ENCODE data around the gene SLC35F3. TPM values are rescaled to one million over a fixed set of nuclear protein-coding genes. Genes with fewer than 3 reads are reported as not detected.

Gene SLC35F3
- total and polyA plus RNA-seq, 12 donors: 0.12 to 3.2 (median 0.46) TPM

GRCh38 chr1:234324821-234325220 is 420.3 kb downstream of the SLC35F3 start:
- intact Hi-C loops (cut with DNase I): loop anchor here in 1 of 2 donors (10.0 kb wide), 1 partner anchor 210 kb away; no protein-coding TSS in a partner anchor
- no peak for DNase-seq
- Histone ChIP-seq H3K4me3 (no peak overlapping the region), H3K4me1 (replicated peaks in 1 of 2) (no peaks in the 10 kb centered on the region), H3K36me3 (replicated peaks in 1 of 2) (no peaks in the 10 kb centered on the region), H3K27me3 (no peaks in the 10 kb centered on the region), H3K27ac (no peak overlapping the region), H3K9me3 (replicated peaks in 1 of 3) (no peaks in the 10 kb centered on the region)
- WGBS, 4 donors: 61 to 70% (median 64%) methylated on average over 6 of the region's 6 CpGs
- TF ChIP-seq POLR2A (IDR thresholded peaks at IDR 0.05) (no peak), CTCF (IDR thresholded peaks at IDR 0.05) (no peak)

GRCh38 chr1:234325878-234326496 is 421.5 kb downstream of the SLC35F3 start:
- no peak overlapping the region for H3K27ac ChIP-seq
- intact Hi-C loops (cut with DNase I): loop anchor here in 1 of 2 donors (10.0 kb wide), 1 partner anchor 211 kb away; no protein-coding TSS in a partner anchor
- H3K36me3 ChIP-seq (replicated peaks in 1 of 2): no peaks in the 10 kb centered on the region
- 54 to 74% (median 64%) methylated on average over 7 of the region's 7 CpGs for WGBS, 4 donors
- H3K4me1 ChIP-seq (replicated peaks in 1 of 2): no peaks in the 10 kb centered on the region
- H3K27me3 ChIP-seq: no peaks in the 10 kb centered on the region
- peak overlapping the region in 1 of 4 donors; percentile 7 for H3K4me3 ChIP-seq
- DNase-seq: no peak
- H3K9me3 ChIP-seq (replicated peaks in 1 of 3): no peaks in the 10 kb centered on the region
- TF ChIP-seq POLR2A (IDR thresholded peaks at IDR 0.05): no peak
- no peak for TF ChIP-seq CTCF (IDR thresholded peaks at IDR 0.05)

- intact Hi-C loops (cut with DNase I): loop anchor here in 1 of 2 donors (10.0 kb wide), 1 partner anchor 212 kb away; no protein-coding TSS in a partner anchor
- 22 to 31% (median 24%) methylated on average over 16 to 20 of the region's 20 CpGs for WGBS, 4 donors
- H3K27ac ChIP-seq: no peak overlapping the region
- TF ChIP-seq POLR2A (IDR thresholded peaks at IDR 0.05) (no peak), CTCF (IDR thresholded peaks at IDR 0.05) (peak; percentile 40 to 71 (median 62))
- DNase-seq: peak; percentile 30 to 69 (median 51)
- no peaks in the 10 kb centered on the region for H3K27me3 ChIP-seq
- H3K36me3 ChIP-seq (replicated peaks in 1 of 2): no peaks in the 10 kb centered on the region
- no peaks in the 10 kb centered on the region for H3K4me1 ChIP-seq (replicated peaks in 1 of 2)
- peak overlapping the region in 1 of 4 donors; percentile 7 for H3K4me3 ChIP-seq
- H3K9me3 ChIP-seq (replicated peaks in 1 of 3): no peaks in the 10 kb centered on the region
Observed at GRCh38 chr1:234326497-234327366, 422.3 kb downstream of the SLC35F3 start.

- Histone ChIP-seq H3K4me3 (no peak overlapping the region), H3K27me3 (no peaks in the 10 kb centered on the region), H3K4me1 (replicated peaks in 1 of 2) (no peaks in the 10 kb centered on the region), H3K9me3 (replicated peaks in 1 of 3) (no peaks in the 10 kb centered on the region), H3K36me3 (replicated peaks in 1 of 2) (no peaks in the 10 kb centered on the region), H3K27ac (no peak overlapping the region)
- no peak for DNase-seq
- intact Hi-C loops (cut with DNase I): loop anchor here in 1 of 2 donors (10.0 kb wide), 1 partner anchor 213 kb away; no protein-coding TSS in a partner anchor
- WGBS, 4 donors: 84 to 86% (median 85%) methylated on average over 9 of the region's 9 CpGs
- TF ChIP-seq CTCF (IDR thresholded peaks at IDR 0.05) (no peak), POLR2A (IDR thresholded peaks at IDR 0.05) (no peak)
Observed at GRCh38 chr1:234327577-234328164, 423.2 kb downstream of the SLC35F3 start.

Data from adrenal gland (tissue), 12 donors.